Epithelial cell of proximal tubule (primary cell): ENCODE results near the gene ACLY. TPM values are rescaled to one million over a fixed set of nuclear protein-coding genes. Genes with fewer than 3 reads are reported as not detected.
A peak's percentile ranks its signal among the peaks of the same experiment; 100 is the strongest.

ENCODE experiments used
- DNase-seq: peaks from one replicate; pipeline ENCODE4 v3.0.0-alpha.2; 2011; ENCODE audit warnings: low read depth
- H3K4me3 ChIP-seq: 2 replicates; pipeline ENCODE4 v1.5.1; 2011; ENCODE audit warnings: low read depth, mild to moderate bottlenecking, low read length
- total RNA-seq: library from RNA; depleted of rRNA; stranded (reverse); fragments of >200 nt; gene quantifications from 2 replicates; pipeline ENCODE4 v1.2.3, GENCODE V29; 2015
- TF ChIP-seq, protein P1 (sequence below): conservative IDR thresholded peaks from 2 replicates; pipeline ENCODE4 v1.5.1; 2012; ENCODE audit warnings: low read depth, mild to moderate bottlenecking, low read length

Gene ACLY
- total RNA-seq, 1 donor from 2014 or later, result 193 TPM

DNA sequence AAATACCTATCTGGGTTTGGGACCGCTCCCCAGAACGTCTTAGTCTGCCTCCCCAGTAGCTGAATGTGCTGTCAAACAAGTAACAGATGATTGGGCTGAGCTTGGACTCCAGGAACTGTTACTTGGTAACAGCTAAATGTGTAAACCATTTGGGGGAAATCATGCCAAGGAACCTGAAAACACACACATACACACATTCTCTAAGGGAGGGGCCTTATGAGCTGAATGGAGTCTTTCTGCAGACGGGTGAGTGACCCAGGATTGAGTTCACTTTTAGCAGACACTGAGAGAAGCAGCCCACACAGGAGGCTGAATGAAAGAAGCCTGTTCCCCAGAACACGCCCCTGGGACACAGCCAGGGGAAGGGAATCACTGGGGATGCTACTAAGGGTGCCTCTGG is 1.6 kb downstream of the ACLY start:
- TF ChIP-seq, protein P1, sequence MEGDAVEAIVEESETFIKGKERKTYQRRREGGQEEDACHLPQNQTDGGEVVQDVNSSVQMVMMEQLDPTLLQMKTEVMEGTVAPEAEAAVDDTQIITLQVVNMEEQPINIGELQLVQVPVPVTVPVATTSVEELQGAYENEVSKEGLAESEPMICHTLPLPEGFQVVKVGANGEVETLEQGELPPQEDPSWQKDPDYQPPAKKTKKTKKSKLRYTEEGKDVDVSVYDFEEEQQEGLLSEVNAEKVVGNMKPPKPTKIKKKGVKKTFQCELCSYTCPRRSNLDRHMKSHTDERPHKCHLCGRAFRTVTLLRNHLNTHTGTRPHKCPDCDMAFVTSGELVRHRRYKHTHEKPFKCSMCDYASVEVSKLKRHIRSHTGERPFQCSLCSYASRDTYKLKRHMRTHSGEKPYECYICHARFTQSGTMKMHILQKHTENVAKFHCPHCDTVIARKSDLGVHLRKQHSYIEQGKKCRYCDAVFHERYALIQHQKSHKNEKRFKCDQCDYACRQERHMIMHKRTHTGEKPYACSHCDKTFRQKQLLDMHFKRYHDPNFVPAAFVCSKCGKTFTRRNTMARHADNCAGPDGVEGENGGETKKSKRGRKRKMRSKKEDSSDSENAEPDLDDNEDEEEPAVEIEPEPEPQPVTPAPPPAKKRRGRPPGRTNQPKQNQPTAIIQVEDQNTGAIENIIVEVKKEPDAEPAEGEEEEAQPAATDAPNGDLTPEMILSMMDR, result no peak
- DNase-seq, result peak; percentile 93

DNA sequence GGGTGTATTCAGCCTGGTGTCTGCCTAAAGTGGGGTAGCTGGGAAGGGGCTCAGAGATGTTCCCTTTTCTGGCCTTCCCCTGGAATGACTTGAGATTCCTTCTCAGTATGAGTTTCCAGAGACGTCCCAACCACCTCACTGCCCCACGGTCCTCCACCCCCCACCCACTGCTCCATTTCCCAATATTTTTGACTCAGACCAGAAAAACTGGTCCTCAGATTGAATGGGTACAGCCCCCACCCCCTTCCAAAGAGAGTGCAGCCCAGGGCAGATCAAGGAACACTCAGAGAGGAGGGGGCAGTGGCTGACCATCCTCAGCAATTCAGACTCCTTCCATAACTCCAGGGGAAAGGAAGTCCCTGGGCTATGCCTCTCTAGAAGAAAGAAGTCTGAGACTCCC is 3.2 kb downstream of the ACLY start:
- no peak for DNase-seq
- peak overlapping the region; percentile 20 for H3K4me3 ChIP-seq
- TF ChIP-seq, protein P1, result no peak

More for the DNA sequence above, 1.6 kb downstream of the ACLY start:
- H3K4me3 ChIP-seq, result peak overlapping the region; percentile 97

- no peak for DNase-seq
- TF ChIP-seq, protein P1, result no peak
- H3K4me3 ChIP-seq, result no peak overlapping the region
Measured at GRCh38 chr17:41915020-41915419, 3.7 kb downstream of the ACLY start.

GRCh38 chr17:41914358-41914766 is 4.4 kb downstream of the ACLY start:
- TF ChIP-seq, protein P1, result no peak
- DNase-seq, result no peak
- no peak overlapping the region for H3K4me3 ChIP-seq

- H3K4me3 ChIP-seq, result no peak overlapping the region
- TF ChIP-seq, protein P1, result no peak
- no peak for DNase-seq
Measured at GRCh38 chr17:41913798-41914197, 5.0 kb downstream of the ACLY start.

DNA sequence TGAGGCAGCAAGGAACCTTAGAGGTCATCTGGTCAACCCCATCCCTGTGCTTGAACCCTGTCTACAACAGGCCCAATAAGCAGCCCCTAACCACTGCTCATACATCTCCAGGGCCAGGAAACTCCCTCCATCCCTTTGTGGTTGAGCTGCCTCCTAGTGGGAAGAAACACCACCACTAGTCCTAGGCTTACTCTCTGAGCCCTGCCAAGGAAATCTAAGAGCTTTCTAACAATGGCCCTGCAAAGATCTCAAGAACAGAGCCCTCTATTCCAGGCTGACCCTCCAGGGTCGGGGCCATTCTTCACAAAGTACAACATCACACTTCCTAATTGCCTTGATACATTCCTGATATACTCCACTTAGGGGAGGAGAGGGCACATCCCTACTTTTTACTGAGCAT is 5.8 kb downstream of the ACLY start:
- no peak overlapping the region for H3K4me3 ChIP-seq
- TF ChIP-seq, protein P1, result peak; percentile 38
- DNase-seq, result no peak

- peak; percentile 72 for DNase-seq
- TF ChIP-seq, protein P1, result no peak
- H3K4me3 ChIP-seq, result no peak overlapping the region
Measured at GRCh38 chr17:41910701-41911391, 7.9 kb downstream of the ACLY start.
